CD4-positive, alpha-beta T cell (primary cell): ENCODE results near the gene XYLT1. TPM values are rescaled to one million over a fixed set of nuclear protein-coding genes. Genes with fewer than 3 reads are reported as not detected.

Experiments
- ATAC-seq: fragments of 200-7000 bp; cut with Tn5 transposase; one replicate; pipeline ENCODE4 v1.10.0; 2022; ENCODE audit warnings: mild to moderate bottlenecking; ENCODE audit not compliant: poor library complexity
- CTCF ChIA-PET: fragments of 350-600 bp; sonication (Branson Sonifier 250); formaldehyde crosslinking; loops from one replicate; lab custom pipeline; 2021; ENCODE audit warnings: antibody characterized with exemption, inconsistent platforms; lab: Charles Lee
- POLR2A ChIA-PET: fragments of 350-600 bp; sonication (Branson Sonifier 250); formaldehyde crosslinking; loops from one replicate; lab custom pipeline; 2021; ENCODE audit warnings: antibody characterized with exemption, inconsistent platforms; lab: Charles Lee
- DNase-seq, 14 experiments: peaks; one replicate each; pipeline ENCODE4 v3.0.0-alpha.2; 2013 to 2020; ENCODE audit warnings: mixed read lengths in 2 of 14
- H3K27ac ChIP-seq, 2 donors: one replicate each; pipeline versions ENCODE4 v1.5.1 to v1.7.0; 2013; ENCODE audit warnings: low read length in 2 of 2, low read depth in 1 of 2, mild to moderate bottlenecking in 1 of 2
- H3K27me3 ChIP-seq, 2 experiments: 1 replicate in 1 of 2; 2 replicates in 1 of 2; pipeline versions ENCODE4 v1.6.1 to v1.7.0; 2013; ENCODE audit warnings: low read length in 2 of 2, control low read depth in 1 of 2, mild to moderate bottlenecking in 1 of 2, moderate library complexity in 1 of 2; ENCODE audit not compliant: insufficient read depth in 2 of 2, control insufficient read depth in 1 of 2
- H3K36me3 ChIP-seq: one replicate; pipeline ENCODE4 v1.6.1; 2013; ENCODE audit warnings: low read length, control low read depth; ENCODE audit not compliant: insufficient read depth
- H3K4me1 ChIP-seq: one replicate; pipeline ENCODE4 v1.6.1; 2013; ENCODE audit warnings: low read length, control low read depth; ENCODE audit not compliant: insufficient read depth
- H3K4me3 ChIP-seq: one replicate; pipeline ENCODE4 v1.5.1; 2013; ENCODE audit warnings: mild to moderate bottlenecking, low read length, moderate library complexity
- H3K9me3 ChIP-seq, 2 experiments: 1 replicate in 1 of 2; 2 replicates in 1 of 2; pipeline versions ENCODE4 v1.6.1 to v1.7.0; 2013; ENCODE audit warnings: low read length in 2 of 2, mild to moderate bottlenecking in 2 of 2, control low read depth in 1 of 2, moderate library complexity in 1 of 2; ENCODE audit not compliant: control insufficient read depth in 1 of 2, insufficient read depth in 1 of 2
- H3K27ac Mint-ChIP-seq: one replicate; pipeline ENCODE4 v1.8.0; 2020; ENCODE audit warnings: mixed read lengths
- H3K27me3 Mint-ChIP-seq: one replicate; pipeline ENCODE4 v1.8.0; 2021; ENCODE audit warnings: mixed read lengths
- H3K36me3 Mint-ChIP-seq: one replicate; pipeline ENCODE4 v1.8.0; 2021; ENCODE audit warnings: low read depth, mixed read lengths
- H3K4me1 Mint-ChIP-seq: one replicate; pipeline ENCODE4 v1.8.0; 2021; ENCODE audit warnings: low read depth, mixed read lengths
- H3K4me3 Mint-ChIP-seq: one replicate; pipeline ENCODE4 v1.8.0; 2020; ENCODE audit warnings: mild to moderate bottlenecking, mixed read lengths
- H3K9me3 Mint-ChIP-seq: one replicate; pipeline ENCODE4 v1.8.0; 2020; ENCODE audit warnings: mixed read lengths
- CTCF ChIP-seq: fragments of 200-600 bp; IDR thresholded peaks from one replicate; pipeline ENCODE4 v1.8.0; 2022; ENCODE audit warnings: antibody characterized with exemption, mild to moderate bottlenecking
- intact Hi-C, 2 experiments: fragments of 100-400 bp; cut with DNase I in 1 of 2; cut with micrococcal nuclease in 1 of 2; formaldehyde crosslinking; loops; one replicate each; pipeline versions ENCODE4 v1.15.1 to v1.9.0; 2023 to 2025; cut with DNase I, micrococcal nuclease
- total RNA-seq, 174 experiments: library from RNA in 2 of 174; stranded (reverse) in 2 of 174; gene quantifications; one replicate each; pipeline ENCODE4 v1.2.3 and lab custom pipeline; 2021 to 2026

The XYLT1 gene
- total RNA-seq, 2 experiments from 2014 or later: 26.0 to 27.1 TPM

- no peak for ATAC-seq
- POLR2A ChIA-PET: interaction anchor here (0.7 kb wide), 1 partner anchor 127 kb away, joined by 3 read pairs; no protein-coding TSS in a partner anchor
Observed at GRCh38 chr16:17339764-17340541, 130.8 kb downstream of the XYLT1 start.

GRCh38 chr16:17338244-17338643, 132.5 kb downstream of the XYLT1 start:
- CTCF ChIA-PET: no interaction called here
- DNase-seq (no peak), ATAC-seq (no peak)
- H3K36me3 ChIP-seq: no peaks in the 10 kb centered on the region
- Mint-ChIP-seq H3K4me3 (no peak overlapping the region), H3K9me3 (no peaks in the 10 kb centered on the region), H3K27ac (no peak overlapping the region), H3K4me1 (peaks cover 65% of the 10 kb centered on the region), H3K36me3 (no peaks in the 10 kb centered on the region), H3K27me3 (no peaks in the 10 kb centered on the region)
- peaks cover 25% of the 10 kb centered on the region for H3K4me1 ChIP-seq
- H3K27ac ChIP-seq: no peak overlapping the region
- no peak for TF ChIP-seq CTCF
- H3K4me3 ChIP-seq: no peak overlapping the region
- POLR2A ChIA-PET: no interaction called here
- H3K27me3 ChIP-seq: no peaks in the 10 kb centered on the region
- H3K9me3 ChIP-seq: no peaks in the 10 kb centered on the region
- intact Hi-C loops: loop anchor here in 1 of 2 experiments (5.0 kb wide), 1 partner anchor 34 kb away; no protein-coding TSS in a partner anchor

More at GRCh38 chr16:17339764-17340541, 130.8 kb downstream of the XYLT1 start:
- no peak for DNase-seq
- H3K36me3 Mint-ChIP-seq: no peaks in the 10 kb centered on the region
- Histone ChIP-seq H3K36me3 (no peaks in the 10 kb centered on the region), H3K4me1 (peaks cover 41% of the 10 kb centered on the region), H3K27me3 (no peaks in the 10 kb centered on the region), H3K9me3 (no peaks in the 10 kb centered on the region), H3K27ac (no peak overlapping the region), H3K4me3 (no peak overlapping the region)
- CTCF ChIA-PET: no interaction called here
- TF ChIP-seq CTCF: no peak
- H3K4me1 Mint-ChIP-seq: peaks cover 82% of the 10 kb centered on the region
- peak overlapping the region; percentile 86 for H3K27ac Mint-ChIP-seq
- H3K4me3 Mint-ChIP-seq: no peak overlapping the region
- no peaks in the 10 kb centered on the region for H3K9me3 Mint-ChIP-seq
- intact Hi-C loops: loop anchor here in 1 of 2 experiments (5.0 kb wide), 2 partner anchors 32 to 127 kb away; no protein-coding TSS in a partner anchor
- H3K27me3 Mint-ChIP-seq: no peaks in the 10 kb centered on the region

- H3K4me1 Mint-ChIP-seq: peaks cover 51% of the 10 kb centered on the region
Observed at GRCh38 chr16:17336530-17336900, 134.2 kb downstream of the XYLT1 start.

More at GRCh38 chr16:17336530-17336900, 134.2 kb downstream of the XYLT1 start:
- no peak overlapping the region for H3K27ac Mint-ChIP-seq
- Histone ChIP-seq H3K9me3 (no peaks in the 10 kb centered on the region), H3K27me3 (no peaks in the 10 kb centered on the region), H3K4me1 (peaks cover 8% of the 10 kb centered on the region), H3K4me3 (no peak overlapping the region), H3K27ac (no peak overlapping the region), H3K36me3 (no peaks in the 10 kb centered on the region)
- ChIA-PET CTCF (no interaction called here), POLR2A (no interaction called here)
- ATAC-seq (no peak), DNase-seq (no peak)
- intact Hi-C loops: loop anchor here in 1 of 2 experiments (5.0 kb wide), 1 partner anchor 36 kb away; no protein-coding TSS in a partner anchor
- no peaks in the 10 kb centered on the region for H3K36me3 Mint-ChIP-seq
- TF ChIP-seq CTCF: no peak
- no peaks in the 10 kb centered on the region for H3K9me3 Mint-ChIP-seq
- H3K4me3 Mint-ChIP-seq: no peak overlapping the region
- H3K27me3 Mint-ChIP-seq: no peaks in the 10 kb centered on the region
